ENCODE results near the gene SYK.

GRCh38 chr9:90842996-90843395 is 41.4 kb downstream of the SYK start:
- TF ChIP-seq EZH2 (IDR thresholded peaks at IDR 0.05; ENCODE audit: borderline replicate concordance, low read length) (no peak), CTCF (conservative IDR thresholded peaks at IDR 0.05 in 1 of 2, IDR thresholded peaks at IDR 0.05 in 1 of 2; ENCODE audit: extremely low read depth in 1 of 2, insufficient read depth in 1 of 2, low read depth in 1 of 2, low read length in 2 of 2) (no peak)

Data from mammary epithelial cell (primary cell).